Immature natural killer cell (primary cell): ENCODE data around the gene ANO7. TPM values are rescaled to one million over a fixed set of nuclear protein-coding genes. Genes with fewer than 3 reads are reported as not detected.

Source experiments
- DNase-seq, 3 donors: peaks; one replicate each; pipeline ENCODE4 v3.0.0; 2022; ENCODE audit warnings: mixed read lengths in 1 of 3
- H3K27ac Mint-ChIP-seq, 6 donors: one replicate each; pipeline ENCODE4 v1.8.0; 2020; ENCODE audit warnings: mixed read lengths in 6 of 6, mild to moderate bottlenecking in 5 of 6, inconsistent platforms in 4 of 6, moderate library complexity in 3 of 6
- H3K27me3 Mint-ChIP-seq, 3 donors: one replicate each; pipeline ENCODE4 v1.8.0; 2020 to 2021; ENCODE audit warnings: low read depth in 3 of 3, mild to moderate bottlenecking in 3 of 3, mixed read lengths in 3 of 3, moderate library complexity in 3 of 3, inconsistent platforms in 1 of 3
- H3K36me3 Mint-ChIP-seq, 3 donors: one replicate each; pipeline ENCODE4 v1.8.0; 2020; ENCODE audit warnings: mixed read lengths in 3 of 3, inconsistent platforms in 2 of 3, mild to moderate bottlenecking in 2 of 3
- H3K4me1 Mint-ChIP-seq, 2 donors: one replicate each; pipeline ENCODE4 v1.8.0; 2020; ENCODE audit warnings: inconsistent platforms in 2 of 2, mild to moderate bottlenecking in 2 of 2, mixed read lengths in 2 of 2, moderate library complexity in 1 of 2
- H3K4me3 Mint-ChIP-seq, 5 donors: one replicate each; pipeline ENCODE4 v1.8.0; 2020; ENCODE audit warnings: mild to moderate bottlenecking in 5 of 5, mixed read lengths in 5 of 5, inconsistent platforms in 3 of 5, moderate library complexity in 3 of 5
- H3K9me3 Mint-ChIP-seq, 6 donors: one replicate each; pipeline ENCODE4 v1.8.0; 2020; ENCODE audit warnings: mild to moderate bottlenecking in 6 of 6, mixed read lengths in 6 of 6, inconsistent platforms in 4 of 6, moderate library complexity in 3 of 6
- polyA plus RNA-seq, 3 donors: library from polyadenylated mRNA; unstranded; fragments of 300-500 nt; fragmentation: Illumina TruSeq; gene quantifications; one replicate each; pipeline ENCODE4 v1.2.3, GENCODE V29; 2021

Gene ANO7
- polyA plus RNA-seq, 3 donors from 2014 or later: 0.40 TPM; not detected in 2

DNA sequence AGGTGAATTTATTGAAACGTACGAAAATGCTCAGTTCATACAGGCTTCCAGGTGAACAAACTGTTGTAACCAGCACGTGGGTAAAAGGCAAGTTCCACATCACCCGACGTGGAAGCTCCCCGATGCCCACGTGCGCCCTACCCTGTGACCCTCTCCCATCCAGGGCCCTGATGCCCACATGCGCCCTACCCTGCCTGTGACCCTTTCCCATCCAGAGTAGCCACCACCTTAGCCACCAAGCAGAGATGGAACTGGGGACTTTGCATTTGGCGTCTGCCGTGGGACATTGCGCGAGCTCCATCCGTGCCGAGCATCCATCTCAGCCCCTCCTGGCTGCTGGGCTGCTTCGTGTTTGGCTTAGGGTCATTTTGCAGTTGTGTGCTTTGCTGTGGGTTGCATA lies 37.5 kb downstream of the ANO7 start:
- Mint-ChIP-seq H3K36me3 (peaks cover 8 to 25% (median 10%) of the 10 kb centered on the region in 3 donors), H3K27ac (no peak overlapping the region), H3K27me3 (peaks cover 1 to 12% (median 3%) of the 10 kb centered on the region in 3 donors), H3K4me3 (no peak overlapping the region), H3K9me3 (no peaks in the 10 kb centered on the region), H3K4me1 (peaks cover 0 to 3% of the 10 kb centered on the region in 2 donors)
- no peak for DNase-seq

DNA sequence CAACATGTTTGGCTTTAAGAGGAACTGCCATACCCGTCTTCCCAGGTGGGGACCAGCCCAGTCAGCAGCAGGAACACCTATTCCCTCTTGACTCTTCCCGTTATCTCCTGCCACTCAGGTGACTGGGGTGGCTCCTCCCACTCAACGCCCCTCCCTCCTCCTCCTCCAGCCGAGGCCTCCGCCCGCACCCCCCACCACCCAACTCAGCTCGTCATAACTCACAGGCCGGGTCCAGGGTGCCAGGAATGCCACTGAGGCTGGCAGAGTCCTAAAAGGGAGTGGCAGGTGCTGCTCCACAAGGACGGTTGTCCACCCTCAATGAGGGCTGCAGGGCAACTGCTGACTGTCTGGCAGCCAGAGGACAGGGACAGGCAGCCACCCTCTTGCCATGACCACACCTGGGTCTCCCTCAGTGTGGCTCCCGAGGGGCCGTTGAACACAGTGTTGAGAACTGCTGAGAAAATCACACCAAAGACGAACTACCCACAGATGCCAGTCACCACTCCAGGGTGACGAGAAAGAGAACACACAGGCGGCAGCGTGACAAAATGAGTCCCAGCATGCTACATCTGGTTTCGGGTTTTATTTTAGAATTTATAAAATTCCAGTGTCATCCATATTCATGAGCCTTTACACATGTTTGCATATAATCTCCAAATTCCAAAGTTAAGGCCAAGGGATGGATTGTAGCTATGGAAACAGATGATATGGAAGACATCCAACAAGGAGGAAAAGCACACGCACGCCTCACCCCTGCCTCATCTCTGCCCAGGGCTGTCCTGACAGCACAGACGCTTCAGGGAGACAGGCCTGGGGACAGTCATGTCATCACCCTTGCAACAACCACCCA lies 38.5 kb downstream of the ANO7 start:
- Mint-ChIP-seq H3K4me3 (no peak overlapping the region), H3K4me1 (peaks cover 0 to 4% of the 10 kb centered on the region in 2 donors), H3K9me3 (no peaks in the 10 kb centered on the region), H3K36me3 (peaks cover 16 to 34% (median 18%) of the 10 kb centered on the region in 3 donors), H3K27ac (peak overlapping the region in 1 of 6 donors; percentile 40), H3K27me3 (peaks cover 1 to 14% (median 3%) of the 10 kb centered on the region in 3 donors)
- DNase-seq: no peak

DNA sequence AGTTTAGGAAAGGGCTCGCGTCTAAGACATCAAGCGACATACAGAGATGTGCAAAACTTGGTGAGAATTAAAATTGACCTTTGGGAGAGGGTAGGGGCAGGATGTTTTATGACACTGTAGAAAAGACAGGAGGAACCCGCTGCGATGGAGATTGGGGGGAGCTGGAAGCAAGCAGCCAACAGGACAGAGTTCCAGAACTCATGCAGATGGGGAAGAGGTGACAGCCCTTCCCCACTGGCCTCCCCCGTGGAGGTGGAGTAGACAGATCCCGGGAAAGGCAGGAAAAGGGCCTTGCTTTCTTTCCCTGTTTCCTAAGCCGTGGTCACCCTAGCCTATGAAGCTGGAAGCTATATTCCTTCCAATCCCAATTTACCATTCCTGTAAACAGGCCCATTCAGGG lies 39.1 kb downstream of the ANO7 start:
- H3K9me3 Mint-ChIP-seq: no peaks in the 10 kb centered on the region
- peaks cover 0 to 4% of the 10 kb centered on the region in 2 donors for H3K4me1 Mint-ChIP-seq
- H3K4me3 Mint-ChIP-seq: no peak overlapping the region
- no peak for DNase-seq
- peak overlapping the region in 1 of 6 donors; percentile 26 for H3K27ac Mint-ChIP-seq
- H3K36me3 Mint-ChIP-seq: peaks cover 17 to 34% (median 18%) of the 10 kb centered on the region in 3 donors
- peaks cover 0 to 12% (median 3%) of the 10 kb centered on the region in 3 donors for H3K27me3 Mint-ChIP-seq

DNA sequence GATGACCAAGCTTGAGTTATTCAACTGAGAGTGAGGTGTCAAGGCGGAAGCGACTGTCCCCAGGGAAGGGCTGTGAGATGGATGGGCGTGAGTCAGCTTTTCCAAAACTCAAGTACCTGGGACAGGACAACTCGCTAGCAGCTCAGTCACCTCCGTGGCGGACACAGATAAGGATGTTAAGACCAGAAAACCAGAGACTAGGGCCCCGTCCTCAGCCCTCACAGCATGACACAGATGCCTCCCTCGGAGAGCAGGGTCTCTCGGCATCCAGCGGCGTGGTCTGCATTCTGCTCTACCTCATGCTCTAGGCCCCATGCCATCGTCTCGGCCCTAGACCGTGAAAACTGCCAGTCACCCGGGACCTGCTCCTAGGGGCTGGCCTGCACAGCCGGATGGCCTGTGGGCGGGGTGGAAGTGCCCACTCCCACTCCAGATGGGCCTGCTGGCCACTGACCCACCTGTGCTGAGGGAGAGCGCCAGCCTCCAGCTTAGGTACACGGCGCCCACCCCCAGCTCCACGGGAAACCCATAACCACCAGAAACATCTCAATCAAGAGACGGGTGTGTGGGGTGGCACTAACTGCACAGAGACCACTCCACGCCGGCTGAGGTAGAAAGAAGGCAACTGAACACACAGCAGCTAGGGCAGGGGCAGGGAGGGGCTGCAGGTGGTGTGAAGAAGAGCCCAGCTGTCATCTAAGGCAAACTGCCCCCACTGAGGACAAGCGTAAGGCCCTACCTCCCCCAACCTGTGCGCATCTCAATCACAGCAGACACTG lies 39.8 kb downstream of the ANO7 start:
- Mint-ChIP-seq H3K4me1 (peaks cover 0 to 4% of the 10 kb centered on the region in 2 donors), H3K36me3 (peaks cover 17 to 34% (median 18%) of the 10 kb centered on the region in 3 donors), H3K9me3 (no peaks in the 10 kb centered on the region), H3K27me3 (peaks cover 0 to 11% (median 3%) of the 10 kb centered on the region in 3 donors), H3K4me3 (no peak overlapping the region), H3K27ac (no peak overlapping the region)
- DNase-seq: no peak

DNA sequence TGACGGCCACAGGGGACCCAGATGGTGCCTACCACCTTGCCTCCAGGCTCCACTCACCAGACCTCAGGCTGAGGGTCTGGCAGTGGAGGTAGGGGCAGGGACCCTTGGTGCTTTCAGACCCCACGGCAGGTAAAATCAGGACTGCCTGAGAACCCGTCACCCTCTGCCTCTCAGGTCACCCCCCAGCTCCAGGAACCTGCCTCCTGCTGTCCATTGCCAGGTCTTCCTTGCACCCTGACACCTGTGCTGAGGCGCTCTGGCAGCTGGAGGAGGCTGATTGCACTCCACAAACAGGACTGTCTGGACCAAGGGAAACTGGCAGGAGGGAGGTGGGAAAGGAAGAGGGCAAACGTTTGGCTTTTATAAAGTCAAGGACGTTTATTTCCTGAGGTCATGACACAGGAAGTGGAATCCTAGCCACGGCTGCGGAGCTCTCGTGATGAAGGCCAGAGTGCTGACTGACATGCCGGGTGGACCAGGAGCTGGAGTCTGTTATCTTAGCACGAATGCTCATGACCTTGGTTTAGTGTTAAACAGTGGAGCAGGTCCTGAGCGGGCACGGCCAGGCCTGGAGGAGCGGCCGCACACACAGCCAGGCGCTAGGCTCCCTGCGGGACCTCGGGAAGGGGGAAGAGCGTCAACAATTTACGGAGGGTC lies 40.5 kb downstream of the ANO7 start:
- no peaks in the 10 kb centered on the region for H3K9me3 Mint-ChIP-seq
- H3K27ac Mint-ChIP-seq: peak overlapping the region in 1 of 6 donors; percentile 13
- H3K4me1 Mint-ChIP-seq: peaks cover 0 to 4% of the 10 kb centered on the region in 2 donors
- no peak for DNase-seq
- H3K27me3 Mint-ChIP-seq: peaks cover 0 to 11% (median 3%) of the 10 kb centered on the region in 3 donors
- no peak overlapping the region for H3K4me3 Mint-ChIP-seq
- peaks cover 18 to 41% (median 21%) of the 10 kb centered on the region in 3 donors for H3K36me3 Mint-ChIP-seq

DNA sequence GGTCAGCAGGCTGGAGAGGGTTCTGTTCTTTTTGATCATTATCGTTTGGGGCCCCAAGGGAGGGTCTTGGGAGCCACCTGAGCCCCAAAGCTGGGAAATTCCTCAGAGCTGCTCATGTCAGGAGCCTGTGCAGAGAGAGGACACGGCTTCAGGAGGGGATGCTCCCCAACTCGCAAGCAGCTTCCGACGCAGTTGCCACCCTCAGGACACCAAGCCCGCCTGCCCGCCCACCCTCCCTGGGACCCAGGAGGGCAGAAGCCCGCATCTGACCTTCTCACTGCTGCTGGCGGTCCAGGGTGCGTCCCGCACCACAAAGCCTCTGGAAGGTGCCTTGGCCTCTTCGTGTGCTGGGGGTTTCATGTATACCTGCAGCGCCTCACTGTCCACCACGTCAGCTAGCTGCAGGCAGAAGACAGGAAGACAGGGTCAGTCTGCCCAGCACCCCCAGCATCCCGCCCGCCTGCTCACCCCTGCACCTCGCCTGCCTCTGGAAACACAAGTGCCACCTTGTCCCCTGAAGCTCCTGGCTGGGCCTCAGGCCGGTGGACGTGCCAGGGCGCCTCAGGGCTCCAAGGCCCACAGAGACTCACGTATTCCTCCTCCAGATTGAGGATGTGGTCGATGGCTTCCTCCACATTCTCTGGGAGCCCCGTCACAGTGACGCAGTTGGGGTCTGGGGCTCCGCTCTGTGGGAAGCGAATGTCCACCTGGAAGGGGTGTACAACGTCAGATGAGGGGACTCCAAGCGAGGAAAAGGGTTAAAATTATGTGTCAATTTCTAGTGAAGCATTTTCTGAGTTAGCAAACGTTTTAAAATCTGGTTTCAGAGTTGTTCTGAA lies 41.3 kb downstream of the ANO7 start:
- H3K4me3 Mint-ChIP-seq: no peak overlapping the region
- peaks cover 21 to 44% (median 21%) of the 10 kb centered on the region in 3 donors for H3K36me3 Mint-ChIP-seq
- no peak for DNase-seq
- H3K9me3 Mint-ChIP-seq: no peaks in the 10 kb centered on the region
- peaks cover 0 to 10% (median under 1%) of the 10 kb centered on the region in 3 donors for H3K27me3 Mint-ChIP-seq
- peaks cover 0 to 4% of the 10 kb centered on the region in 2 donors for H3K4me1 Mint-ChIP-seq
- H3K27ac Mint-ChIP-seq: no peak overlapping the region

DNA sequence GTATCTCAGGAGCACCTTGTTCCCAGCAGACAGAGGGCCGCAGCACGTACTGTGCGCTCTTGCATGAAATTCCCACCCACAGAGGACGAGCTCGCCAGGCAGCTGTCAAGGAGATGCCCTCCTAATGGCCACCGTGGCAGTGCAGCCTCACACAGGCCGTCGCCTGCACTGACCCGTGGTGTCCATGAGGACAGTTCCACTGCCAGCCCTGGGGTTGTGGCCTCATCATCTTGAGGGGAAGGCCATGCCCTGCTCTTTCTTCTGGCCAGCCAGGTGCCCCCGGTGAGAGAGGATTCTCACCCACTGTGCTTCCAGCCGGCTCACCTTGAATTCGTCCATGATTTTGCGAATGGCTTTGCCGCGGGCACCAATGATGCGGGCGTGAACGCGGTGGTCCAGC lies 42.0 kb downstream of the ANO7 start:
- H3K9me3 Mint-ChIP-seq: no peaks in the 10 kb centered on the region
- H3K27ac Mint-ChIP-seq: no peak overlapping the region
- peaks cover 21 to 49% (median 21%) of the 10 kb centered on the region in 3 donors for H3K36me3 Mint-ChIP-seq
- no peak overlapping the region for H3K4me3 Mint-ChIP-seq
- H3K4me1 Mint-ChIP-seq: peaks cover 0 to 4% of the 10 kb centered on the region in 2 donors
- DNase-seq: no peak
- peaks cover 0 to 7% (median 0%) of the 10 kb centered on the region in 3 donors for H3K27me3 Mint-ChIP-seq

DNA sequence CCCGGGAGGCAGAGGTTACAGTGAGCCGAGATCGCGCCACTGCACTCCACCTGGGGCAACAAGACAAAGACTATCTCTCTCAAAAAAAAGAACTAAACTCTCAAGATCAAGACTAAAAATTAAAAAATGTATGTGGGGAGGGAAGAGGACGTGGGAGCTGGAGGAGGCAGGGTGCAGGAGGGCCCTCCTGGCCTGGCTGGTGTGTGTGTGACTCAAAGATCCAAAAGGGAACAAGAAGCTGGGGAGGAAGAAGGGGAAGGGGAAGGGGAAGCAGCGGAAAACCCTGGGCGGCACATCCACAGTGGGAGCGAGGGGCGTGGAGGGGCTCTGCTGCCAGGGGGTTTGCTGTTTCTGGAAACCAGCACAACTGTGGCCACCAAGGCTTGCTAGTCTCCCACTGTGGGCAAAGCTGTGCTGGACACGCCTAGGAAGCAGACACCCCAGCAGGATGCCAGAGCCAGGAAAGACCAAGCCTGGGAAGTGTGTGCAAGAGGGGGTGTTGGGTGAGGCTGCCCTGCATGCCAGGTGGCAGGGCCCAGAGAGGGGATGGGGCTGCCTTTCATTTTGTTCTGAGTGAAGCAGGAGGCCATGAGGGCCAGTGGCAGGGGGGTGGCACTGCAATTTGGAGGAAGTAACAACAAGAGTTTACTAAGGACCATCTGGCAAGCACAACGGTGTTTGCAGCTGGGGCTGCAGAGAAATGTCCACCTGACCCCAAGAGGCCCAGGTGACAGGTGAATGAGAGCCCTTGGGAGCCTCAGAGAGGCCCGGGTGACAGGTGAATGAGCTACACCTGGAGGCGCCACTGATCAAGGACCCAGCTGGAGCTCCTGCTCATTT lies 44.5 kb downstream of the ANO7 start:
- Mint-ChIP-seq H3K9me3 (no peaks in the 10 kb centered on the region), H3K36me3 (peaks cover 15 to 51% (median 27%) of the 10 kb centered on the region in 3 donors)

DNA sequence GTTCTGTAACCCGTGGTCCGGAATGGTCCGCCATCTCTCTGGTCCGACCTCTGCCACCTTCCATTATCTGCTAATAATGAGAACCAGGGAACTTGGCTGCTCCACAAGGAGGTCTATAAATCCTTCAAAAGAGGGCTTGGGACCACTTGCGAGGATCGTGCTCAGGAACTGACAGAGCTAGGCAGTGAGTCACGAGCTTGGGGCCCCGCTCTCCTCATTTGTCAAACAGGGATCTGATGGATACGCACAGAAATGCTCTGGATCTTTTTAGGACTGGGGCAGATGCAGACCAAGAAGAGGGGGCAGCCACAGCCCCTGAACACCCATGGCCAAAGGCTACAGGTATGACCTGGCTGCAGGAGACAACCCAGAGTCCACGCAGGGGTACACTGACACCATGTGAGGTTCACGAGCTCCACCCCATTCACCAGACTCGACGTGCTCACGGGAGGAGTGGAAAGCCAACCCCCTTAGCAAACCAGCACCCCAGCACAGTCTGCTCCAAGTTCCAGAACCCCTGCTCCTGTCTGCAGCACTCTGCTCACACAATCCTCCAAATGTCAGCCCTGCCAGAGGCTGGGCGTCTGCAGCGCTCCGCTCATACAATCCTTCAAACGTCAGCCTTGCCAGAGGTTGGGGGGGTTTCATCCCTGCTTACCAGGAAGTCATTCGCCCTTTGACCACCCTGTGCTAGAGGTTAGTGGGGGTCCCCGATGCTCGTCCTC lies 45.8 kb downstream of the ANO7 start:
- DNase-seq: no peak
- H3K27ac Mint-ChIP-seq: no peak overlapping the region
- H3K4me1 Mint-ChIP-seq: peaks cover 0 to 2% of the 10 kb centered on the region in 2 donors
- no peaks in the 10 kb centered on the region for H3K9me3 Mint-ChIP-seq
- peaks cover 19 to 55% (median 33%) of the 10 kb centered on the region in 3 donors for H3K36me3 Mint-ChIP-seq
- peaks cover 0 to 9% (median 0%) of the 10 kb centered on the region in 3 donors for H3K27me3 Mint-ChIP-seq
- no peak overlapping the region for H3K4me3 Mint-ChIP-seq

More for the DNA sequence above, 44.5 kb downstream of the ANO7 start:
- H3K4me3 Mint-ChIP-seq: no peak overlapping the region
- H3K4me1 Mint-ChIP-seq: peaks cover 0 to 4% of the 10 kb centered on the region in 2 donors
- peak overlapping the region in 1 of 6 donors; percentile 12 for H3K27ac Mint-ChIP-seq
- peaks cover 0 to 9% (median 0%) of the 10 kb centered on the region in 3 donors for H3K27me3 Mint-ChIP-seq
- DNase-seq: no peak

DNA sequence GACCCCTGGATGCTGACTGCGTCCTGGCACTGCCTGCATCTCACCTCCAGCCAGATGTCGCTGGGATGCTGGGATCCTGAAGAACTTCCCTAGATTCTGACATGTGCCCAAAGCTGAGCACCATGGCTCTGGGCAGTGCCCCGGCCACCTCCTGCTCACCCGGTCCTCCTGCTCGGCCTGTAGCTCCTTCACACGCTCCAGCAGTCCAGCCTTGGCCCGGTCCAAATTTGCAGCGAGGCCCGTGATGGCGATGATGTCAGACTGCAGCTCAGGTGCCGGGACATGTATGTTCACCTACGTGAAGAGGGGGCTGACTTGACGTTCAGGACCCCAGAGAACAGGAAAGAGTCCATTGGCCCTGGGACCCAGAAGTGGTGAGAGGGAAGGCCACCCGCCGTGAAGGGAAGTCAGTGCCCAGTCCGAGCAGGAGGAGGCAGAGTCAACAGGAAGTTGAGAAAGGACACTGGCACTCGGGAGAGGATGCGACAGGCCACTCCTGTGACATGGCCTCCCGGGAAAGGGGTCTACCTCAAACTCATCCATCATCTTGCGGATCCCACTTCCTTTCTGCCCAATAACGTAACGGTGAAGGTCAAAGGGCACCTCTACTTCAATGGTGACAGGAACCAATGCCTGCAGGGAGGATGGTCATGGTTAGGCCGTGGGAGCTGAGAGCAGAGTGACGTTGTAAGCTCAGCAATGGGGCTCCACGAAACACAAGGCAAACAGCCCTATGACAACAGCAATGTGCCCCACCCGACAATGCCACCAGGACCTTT lies 46.7 kb downstream of the ANO7 start:
- peaks cover 0 to 6% (median 0%) of the 10 kb centered on the region in 3 donors for H3K27me3 Mint-ChIP-seq
- H3K4me3 Mint-ChIP-seq: no peak overlapping the region
- peaks cover 21 to 58% (median 33%) of the 10 kb centered on the region in 3 donors for H3K36me3 Mint-ChIP-seq
- peaks cover 0 to 1% of the 10 kb centered on the region in 2 donors for H3K4me1 Mint-ChIP-seq
- H3K27ac Mint-ChIP-seq: no peak overlapping the region
- H3K9me3 Mint-ChIP-seq: no peaks in the 10 kb centered on the region
- no peak for DNase-seq
